CD14-positive monocyte (primary cell): ENCODE results near the gene KDM4C. TPM values are rescaled to one million over a fixed set of nuclear protein-coding genes. Genes with fewer than 3 reads are reported as not detected.

ENCODE experiments used
- DNase-seq, 3 donors: peaks; one replicate each; pipeline ENCODE4 v3.0.0-alpha.2; 2011 to 2022
- H2AFZ ChIP-seq: 2 replicates; pipeline ENCODE4 v1.6.0; 2012; ENCODE audit warnings: mild to moderate bottlenecking, low read depth, low read length, inconsistent platforms; ENCODE audit not compliant: insufficient read depth, poor library complexity, severe bottlenecking
- H3K27ac ChIP-seq, 2 donors: 1 replicate in 1 of 2; 2 replicates in 1 of 2; pipeline ENCODE4 v1.5.1; 2012 to 2013; ENCODE audit warnings: low read length in 2 of 2, control low read depth in 1 of 2, inconsistent platforms in 1 of 2, low read depth in 1 of 2, mild to moderate bottlenecking in 1 of 2
- H3K27me3 ChIP-seq, 2 donors: one replicate each; pipeline versions ENCODE4 v1.6.0 to v1.6.1; 2011 to 2013; ENCODE audit warnings: low read length in 2 of 2; ENCODE audit not compliant: control insufficient read depth in 2 of 2, insufficient read depth in 2 of 2
- H3K36me3 ChIP-seq, 2 donors: replicated peaks in 1 of 2; 1 replicate in 1 of 2; 2 replicates in 1 of 2; pipeline versions ENCODE4 v1.5.1 to v1.6.1; 2012 to 2013; ENCODE audit warnings: low read length in 2 of 2, control low read depth in 1 of 2, inconsistent platforms in 1 of 2, mild to moderate bottlenecking in 1 of 2; ENCODE audit not compliant: insufficient read depth in 2 of 2, control insufficient read depth in 1 of 2
- H3K4me1 ChIP-seq, 2 donors: 1 replicate in 1 of 2; 2 replicates in 1 of 2; pipeline versions ENCODE4 v1.5.1 to v1.6.1; 2012 to 2013; ENCODE audit warnings: low read length in 2 of 2, control low read depth in 1 of 2, inconsistent platforms in 1 of 2, mild to moderate bottlenecking in 1 of 2, moderate library complexity in 1 of 2; ENCODE audit not compliant: insufficient read depth in 2 of 2, control insufficient read depth in 1 of 2
- H3K4me2 ChIP-seq: replicated peaks from 2 replicates; pipeline ENCODE3; 2012; ENCODE audit warnings: low read length, moderate library complexity, mild to moderate bottlenecking; ENCODE audit not compliant: poor library complexity, severe bottlenecking; ENCODE audit errors: extremely low read depth
- H3K4me3 ChIP-seq, 3 experiments: fragments of 200-600 bp in 1 of 3; sonication (generic) in 1 of 3; replicated peaks in 1 of 3; 1 replicate in 2 of 3; 2 replicates in 1 of 3; pipeline ENCODE4 v1.5.1; 2011 to 2013; ENCODE audit warnings: low read length in 3 of 3, mild to moderate bottlenecking in 3 of 3, control low read depth in 2 of 3, low read depth in 2 of 3, inconsistent platforms in 1 of 3, moderate library complexity in 1 of 3
- H3K79me2 ChIP-seq: 2 replicates; pipeline ENCODE4 v1.6.0; 2012; ENCODE audit warnings: mild to moderate bottlenecking, control low read depth, inconsistent platforms, low read length, moderate library complexity; ENCODE audit not compliant: insufficient read depth
- H3K9ac ChIP-seq: 2 replicates; pipeline ENCODE4 v1.6.0; 2017; ENCODE audit warnings: low read length, mild to moderate bottlenecking; ENCODE audit not compliant: insufficient read depth, poor library complexity, severe bottlenecking
- H3K9me3 ChIP-seq, 2 donors: replicated peaks in 1 of 2; 1 replicate in 1 of 2; 2 replicates in 1 of 2; pipeline versions ENCODE4 v1.5.1 to v1.6.1; 2012 to 2013; ENCODE audit warnings: low read length in 2 of 2, control low read depth in 1 of 2; ENCODE audit not compliant: control insufficient read depth in 1 of 2, insufficient read depth in 1 of 2
- H4K20me1 ChIP-seq: 2 replicates; pipeline ENCODE4 v1.6.0; 2012; ENCODE audit warnings: mild to moderate bottlenecking, low read length, control low read depth, moderate library complexity; ENCODE audit not compliant: insufficient read depth
- H3K27ac Mint-ChIP-seq, 7 donors: one replicate each; pipeline ENCODE4 v1.8.0; 2020; ENCODE audit warnings: mild to moderate bottlenecking in 7 of 7, mixed read lengths in 7 of 7, moderate library complexity in 6 of 7, inconsistent platforms in 2 of 7
- H3K27me3 Mint-ChIP-seq, 3 donors: one replicate each; pipeline ENCODE4 v1.8.0; 2021 to 2022; ENCODE audit warnings: low read depth in 3 of 3, mild to moderate bottlenecking in 3 of 3, mixed read lengths in 3 of 3, moderate library complexity in 3 of 3, inconsistent platforms in 1 of 3
- H3K36me3 Mint-ChIP-seq, 2 donors: one replicate each; pipeline ENCODE4 v1.8.0; 2020; ENCODE audit warnings: mixed read lengths in 2 of 2, inconsistent platforms in 1 of 2, mild to moderate bottlenecking in 1 of 2
- H3K4me1 Mint-ChIP-seq: one replicate; pipeline ENCODE4 v1.8.0; 2020; ENCODE audit warnings: mild to moderate bottlenecking, mixed read lengths
- H3K4me3 Mint-ChIP-seq, 2 donors: one replicate each; pipeline ENCODE4 v1.8.0; 2020; ENCODE audit warnings: mild to moderate bottlenecking in 2 of 2, mixed read lengths in 2 of 2, moderate library complexity in 1 of 2
- H3K9me3 Mint-ChIP-seq, 7 donors: one replicate each; pipeline ENCODE4 v1.8.0; 2020 to 2022; ENCODE audit warnings: mixed read lengths in 7 of 7, mild to moderate bottlenecking in 6 of 7, moderate library complexity in 6 of 7, inconsistent platforms in 2 of 7
- WGBS: methylation state at CpG from one replicate; pipeline ENCODE4 v1.1.5; 2013; ENCODE audit warnings: missing lambda C conversion rate; ENCODE audit not compliant: insufficient coverage; 5-methylcytosine and 5-hydroxymethylcytosine counted together
- intact Hi-C, 2 donors: fragments of 100-400 bp; cut with micrococcal nuclease; formaldehyde crosslinking; loops; one replicate each; pipeline versions ENCODE4 v1.15.0 to v1.15.1; 2023
- polyA plus RNA-seq, 3 donors: library from polyadenylated mRNA; depleted of rRNA in 1 of 3; unstranded in 2 of 3; stranded (reverse) in 1 of 3; fragments of 300-500 nt in 2 of 3; fragments of >200 nt in 1 of 3; fragmentation: Illumina TruSeq in 2 of 3; gene quantifications; 1 replicate in 2 of 3; 2 replicates in 1 of 3; pipeline ENCODE4 v1.2.3, GENCODE V29; 2012 to 2021
- TF ChIP-seq, protein P1 (sequence below): fragments of 200-600 bp; IDR thresholded peaks from one replicate; pipeline ENCODE4 v1.8.0; 2022; ENCODE audit warnings: antibody characterized with exemption, mild to moderate bottlenecking

Gene KDM4C
- polyA plus RNA-seq, 3 donors = 15.2 to 36.2 (median 17.1) TPM

DNA sequence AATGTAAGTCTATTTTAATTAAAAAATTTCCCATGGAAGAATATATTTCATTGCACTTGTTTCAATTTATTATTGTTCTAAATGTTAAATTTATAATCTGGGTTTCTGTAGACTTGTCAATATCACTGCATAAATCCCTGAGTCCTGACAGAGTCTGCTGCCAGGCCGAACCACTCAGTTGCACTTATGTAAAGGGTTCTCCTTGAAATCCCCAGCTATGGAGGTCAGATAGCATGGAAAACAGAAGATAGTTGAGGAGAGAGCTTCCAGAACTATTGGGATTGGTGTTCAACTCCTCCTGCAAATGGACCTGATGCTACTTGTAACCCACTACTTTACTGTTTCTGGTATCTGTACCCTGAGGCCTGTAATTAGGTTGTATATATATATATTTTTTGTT lies 37.2 kb downstream of the KDM4C start:
- WGBS = 100% methylated on average over 1 of the region's 1 CpG
- H2AFZ ChIP-seq = no peak overlapping the region
- no peak overlapping the region for H3K4me3 ChIP-seq
- peaks cover 37 to 61% of the 10 kb centered on the region in 2 donors for H3K36me3 Mint-ChIP-seq
- no peaks in the 10 kb centered on the region for H3K27me3 ChIP-seq
- no peaks in the 10 kb centered on the region for H3K4me1 Mint-ChIP-seq
- no peak for DNase-seq
- intact Hi-C loops = no loop called here
- H3K4me2 ChIP-seq = no peak overlapping the region
- peaks cover 16% of the 10 kb centered on the region for H3K79me2 ChIP-seq
- no peaks in the 10 kb centered on the region for H3K4me1 ChIP-seq
- peaks cover 22 to 43% of the 10 kb centered on the region in 2 donors for H3K36me3 ChIP-seq
- TF ChIP-seq, protein P1, sequence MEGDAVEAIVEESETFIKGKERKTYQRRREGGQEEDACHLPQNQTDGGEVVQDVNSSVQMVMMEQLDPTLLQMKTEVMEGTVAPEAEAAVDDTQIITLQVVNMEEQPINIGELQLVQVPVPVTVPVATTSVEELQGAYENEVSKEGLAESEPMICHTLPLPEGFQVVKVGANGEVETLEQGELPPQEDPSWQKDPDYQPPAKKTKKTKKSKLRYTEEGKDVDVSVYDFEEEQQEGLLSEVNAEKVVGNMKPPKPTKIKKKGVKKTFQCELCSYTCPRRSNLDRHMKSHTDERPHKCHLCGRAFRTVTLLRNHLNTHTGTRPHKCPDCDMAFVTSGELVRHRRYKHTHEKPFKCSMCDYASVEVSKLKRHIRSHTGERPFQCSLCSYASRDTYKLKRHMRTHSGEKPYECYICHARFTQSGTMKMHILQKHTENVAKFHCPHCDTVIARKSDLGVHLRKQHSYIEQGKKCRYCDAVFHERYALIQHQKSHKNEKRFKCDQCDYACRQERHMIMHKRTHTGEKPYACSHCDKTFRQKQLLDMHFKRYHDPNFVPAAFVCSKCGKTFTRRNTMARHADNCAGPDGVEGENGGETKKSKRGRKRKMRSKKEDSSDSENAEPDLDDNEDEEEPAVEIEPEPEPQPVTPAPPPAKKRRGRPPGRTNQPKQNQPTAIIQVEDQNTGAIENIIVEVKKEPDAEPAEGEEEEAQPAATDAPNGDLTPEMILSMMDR = no peak
- no peak overlapping the region for H3K4me3 Mint-ChIP-seq
- H3K27ac ChIP-seq = no peak overlapping the region
- H3K9ac ChIP-seq = no peak overlapping the region
- H3K9me3 Mint-ChIP-seq = peaks cover 0 to 11% (median 6%) of the 10 kb centered on the region in 7 donors
- peaks cover 0 to 2% (median 0%) of the 10 kb centered on the region in 3 donors for H3K27me3 Mint-ChIP-seq
- no peaks in the 10 kb centered on the region for H3K9me3 ChIP-seq
- no peak overlapping the region for H3K27ac Mint-ChIP-seq
- H4K20me1 ChIP-seq = peaks cover 76% of the 10 kb centered on the region

DNA sequence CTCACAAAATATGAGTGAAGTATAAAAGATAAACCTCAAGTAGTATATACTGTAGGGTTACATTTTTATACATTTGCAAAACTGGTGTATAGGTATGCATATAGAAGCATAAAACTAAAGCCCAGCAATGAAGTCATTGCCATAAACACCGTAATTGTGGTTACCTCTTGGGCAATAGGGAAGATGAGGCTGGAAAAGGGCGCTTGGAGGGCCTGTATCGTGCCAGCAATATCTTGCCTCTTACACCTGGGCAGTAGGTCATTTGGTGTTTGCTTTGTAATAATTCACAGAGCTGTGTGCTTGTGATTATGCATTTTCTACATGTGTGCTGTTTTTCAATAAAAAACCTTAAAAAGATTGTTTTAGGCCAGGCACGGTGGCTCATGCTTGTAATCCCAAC lies 45.2 kb downstream of the KDM4C start:
- intact Hi-C loops = no loop called here
- Mint-ChIP-seq H3K27ac (no peak overlapping the region), H3K9me3 (peaks cover 5 to 22% (median 13%) of the 10 kb centered on the region in 7 donors), H3K4me3 (no peak overlapping the region), H3K36me3 (peaks cover 30 to 52% of the 10 kb centered on the region in 2 donors), H3K27me3 (no peaks in the 10 kb centered on the region), H3K4me1 (no peaks in the 10 kb centered on the region)
- no peak overlapping the region for H3K27ac ChIP-seq
- H2AFZ ChIP-seq = no peak overlapping the region
- H3K9ac ChIP-seq = no peak overlapping the region
- H3K9me3 ChIP-seq = peaks cover 0 to 3% of the 10 kb centered on the region in 2 donors
- no peaks in the 10 kb centered on the region for H3K4me1 ChIP-seq
- TF ChIP-seq, protein P1 = no peak
- no peaks in the 10 kb centered on the region for H3K79me2 ChIP-seq
- H3K4me2 ChIP-seq = no peak overlapping the region
- 93% methylated on average over 2 of the region's 4 CpGs for WGBS
- peaks cover 32% of the 10 kb centered on the region for H4K20me1 ChIP-seq
- no peak overlapping the region for H3K4me3 ChIP-seq
- DNase-seq = no peak
- no peaks in the 10 kb centered on the region for H3K27me3 ChIP-seq
- peaks cover 10 to 24% of the 10 kb centered on the region in 2 donors for H3K36me3 ChIP-seq
